Karpas-422 (cell line): ENCODE measurements around the gene BCL2L11. TPM values are rescaled to one million over a fixed set of nuclear protein-coding genes. Genes with fewer than 3 reads are reported as not detected.

Experiments used
- DNase-seq: peaks from one replicate; pipeline ENCODE4 v3.0.0-alpha.2; 2015
- H2AFZ ChIP-seq: fragments of 200-600 bp; sonication (generic); 2 replicates; pipeline ENCODE4 v1.6.1; 2014; ENCODE audit warnings: antibody characterized with exemption, low read length, mixed read lengths
- H3K27ac ChIP-seq: fragments of 200-600 bp; sonication (generic); 2 replicates; pipeline ENCODE4 v1.5.1; 2014; ENCODE audit warnings: mild to moderate bottlenecking, low read length, moderate library complexity
- H3K27me3 ChIP-seq: fragments of 200-600 bp; sonication (generic); 2 replicates; pipeline ENCODE4 v1.6.1; 2014; ENCODE audit warnings: low read length, mixed read lengths
- H3K36me3 ChIP-seq: fragments of 200-600 bp; sonication (generic); 2 replicates; pipeline ENCODE4 v1.6.1; 2014; ENCODE audit warnings: low read length, mixed read lengths; ENCODE audit not compliant: insufficient read depth
- H3K4me1 ChIP-seq: fragments of 200-600 bp; sonication (generic); 2 replicates; pipeline ENCODE4 v1.6.1; 2014; ENCODE audit warnings: mild to moderate bottlenecking, low read length, mixed read lengths
- H3K4me2 ChIP-seq: fragments of 200-600 bp; sonication (generic); 2 replicates; pipeline ENCODE4 v1.6.1; 2014; ENCODE audit warnings: low read length, low read depth, mild to moderate bottlenecking; ENCODE audit not compliant: poor library complexity, severe bottlenecking
- H3K4me3 ChIP-seq: fragments of 200-600 bp; sonication (generic); 2 replicates; pipeline ENCODE4 v1.5.1; 2014; ENCODE audit warnings: mild to moderate bottlenecking, antibody characterized with exemption, low read length, mixed read lengths
- H3K79me2 ChIP-seq: fragments of 200-600 bp; sonication (generic); 2 replicates; pipeline ENCODE4 v1.6.1; 2014; ENCODE audit warnings: mild to moderate bottlenecking, low read length, mixed read lengths
- H3K9ac ChIP-seq: fragments of 200-600 bp; sonication (generic); 2 replicates; pipeline ENCODE4 v1.6.0; 2014; ENCODE audit warnings: low read length
- H3K9me2 ChIP-seq: fragments of 200-600 bp; sonication (generic), shearing (Covaris generic); replicated peaks from 2 replicates; pipeline ENCODE4 v1.6.0; 2014; ENCODE audit warnings: mild to moderate bottlenecking, low read length, moderate library complexity; ENCODE audit not compliant: insufficient read depth
- H3K9me3 ChIP-seq: fragments of 300-700, 200-600 bp; sonication (generic); 2 replicates; pipeline ENCODE4 v1.6.1; 2014; ENCODE audit warnings: low read length, mixed read lengths
- H4K20me1 ChIP-seq: fragments of 200-600 bp; sonication (generic); 2 replicates; pipeline ENCODE4 v1.6.1; 2014; ENCODE audit warnings: mild to moderate bottlenecking, antibody characterized with exemption, low read length, low read depth; ENCODE audit not compliant: insufficient read depth
- total RNA-seq: library from RNA; depleted of rRNA; stranded (reverse); fragments of >200 nt; shearing (Covaris generic); gene quantifications from 2 replicates; pipeline ENCODE4 v1.2.3, GENCODE V29; 2014; ENCODE audit warnings: low replicate concordance

BCL2L11 gene
- total RNA-seq, 1 experiment from 2014 or later = 51.9 TPM

DNA sequence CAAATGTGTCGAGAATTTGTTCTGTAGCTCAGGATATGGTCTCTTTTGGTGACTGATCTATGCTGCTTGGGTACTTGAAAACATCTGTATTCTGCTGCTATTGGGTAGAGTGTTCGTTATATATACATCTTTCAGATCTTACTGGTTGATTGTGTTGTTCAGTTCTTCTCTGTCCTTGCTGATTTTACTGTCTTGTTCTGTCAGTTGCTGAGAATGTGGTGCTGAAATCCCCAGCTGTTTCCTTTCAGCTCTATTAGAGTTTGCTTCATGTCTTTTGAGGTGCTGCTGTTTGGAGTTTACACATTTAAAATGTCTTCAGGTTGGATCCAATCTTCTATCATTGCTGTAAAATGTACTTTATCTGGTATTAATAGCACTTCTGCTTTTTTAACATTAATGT lies 12.9 kb downstream of the BCL2L11 start:
- H3K9me3 ChIP-seq = no peaks in the 10 kb centered on the region

GRCh38 chr2:111134055-111134454 lies 13.3 kb downstream of the BCL2L11 start:
- H2AFZ ChIP-seq = no peak overlapping the region
- H3K4me3 ChIP-seq = no peak overlapping the region
- H3K4me2 ChIP-seq = peak overlapping the region; percentile 61
- H3K79me2 ChIP-seq = peaks cover 97% of the 10 kb centered on the region
- H3K27me3 ChIP-seq = no peaks in the 10 kb centered on the region
- no peak for DNase-seq
- peak overlapping the region; percentile 86 for H3K27ac ChIP-seq
- H3K9me3 ChIP-seq = no peaks in the 10 kb centered on the region
- peaks cover 64% of the 10 kb centered on the region for H4K20me1 ChIP-seq
- no peak overlapping the region for H3K9ac ChIP-seq
- peaks cover 70% of the 10 kb centered on the region for H3K4me1 ChIP-seq
- H3K36me3 ChIP-seq = peaks cover 89% of the 10 kb centered on the region
- no peaks in the 10 kb centered on the region for H3K9me2 ChIP-seq

More for the DNA sequence above, 12.9 kb downstream of the BCL2L11 start:
- H3K27me3 ChIP-seq = no peaks in the 10 kb centered on the region
- H3K27ac ChIP-seq = peak overlapping the region; percentile 86
- peak; percentile 37 for DNase-seq
- peaks cover 89% of the 10 kb centered on the region for H3K36me3 ChIP-seq
- peaks cover 72% of the 10 kb centered on the region for H3K4me1 ChIP-seq
- no peak overlapping the region; the same call in 1 of the 2 replicates for H3K9ac ChIP-seq
- H3K9me2 ChIP-seq = no peaks in the 10 kb centered on the region
- no peak overlapping the region; the same call in 1 of the 2 replicates for H3K4me3 ChIP-seq
- H4K20me1 ChIP-seq = peaks cover 59% of the 10 kb centered on the region
- H3K79me2 ChIP-seq = peaks cover 97% of the 10 kb centered on the region
- no peak overlapping the region for H2AFZ ChIP-seq
- peak overlapping the region; percentile 61 for H3K4me2 ChIP-seq

GRCh38 chr2:111135237-111135909 lies 14.7 kb downstream of the BCL2L11 start:
- DNase-seq = no peak
- no peak overlapping the region for H2AFZ ChIP-seq
- H4K20me1 ChIP-seq = peaks cover 77% of the 10 kb centered on the region
- H3K4me2 ChIP-seq = no peak overlapping the region
- H3K9me2 ChIP-seq = no peaks in the 10 kb centered on the region
- H3K79me2 ChIP-seq = peaks cover 99% of the 10 kb centered on the region
- peaks cover 90% of the 10 kb centered on the region for H3K36me3 ChIP-seq
- H3K27ac ChIP-seq = peak overlapping the region; percentile 86
- H3K27me3 ChIP-seq = no peaks in the 10 kb centered on the region
- H3K4me3 ChIP-seq = no peak overlapping the region
- H3K9me3 ChIP-seq = no peaks in the 10 kb centered on the region
- H3K9ac ChIP-seq = no peak overlapping the region
- peaks cover 67% of the 10 kb centered on the region for H3K4me1 ChIP-seq

DNA sequence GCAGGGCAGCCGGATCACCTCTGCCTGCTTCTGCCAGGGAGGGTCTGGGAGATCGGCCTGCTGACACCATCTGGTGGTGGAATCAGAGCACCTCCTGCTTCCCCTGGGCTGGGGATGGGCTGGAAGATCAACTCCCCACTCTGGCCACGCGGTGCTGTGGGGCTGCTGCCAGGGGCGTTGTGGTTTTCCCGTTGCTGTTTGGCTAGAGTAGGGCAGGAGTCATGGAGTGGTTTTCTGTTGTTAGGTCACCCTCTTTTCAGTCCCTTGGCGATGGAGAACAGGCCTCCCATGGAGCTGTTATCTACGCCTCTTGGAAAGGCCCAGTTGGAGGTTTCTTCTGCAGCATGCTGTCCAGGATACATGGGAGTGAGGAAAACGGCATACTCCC lies 15.2 kb downstream of the BCL2L11 start:
- no peak for DNase-seq
- no peak overlapping the region for H2AFZ ChIP-seq
- no peak overlapping the region for H3K9ac ChIP-seq
- no peak overlapping the region for H3K4me3 ChIP-seq
- H3K9me3 ChIP-seq = no peaks in the 10 kb centered on the region
- H4K20me1 ChIP-seq = peaks cover 81% of the 10 kb centered on the region
- no peak overlapping the region for H3K4me2 ChIP-seq
- peaks cover 99% of the 10 kb centered on the region for H3K79me2 ChIP-seq
- H3K27me3 ChIP-seq = no peaks in the 10 kb centered on the region
- H3K4me1 ChIP-seq = peaks cover 62% of the 10 kb centered on the region
- H3K36me3 ChIP-seq = peaks cover 90% of the 10 kb centered on the region
- H3K27ac ChIP-seq = no peak overlapping the region
- no peaks in the 10 kb centered on the region for H3K9me2 ChIP-seq

GRCh38 chr2:111138839-111139238 lies 18.1 kb downstream of the BCL2L11 start:
- H3K4me1 ChIP-seq = peaks cover 55% of the 10 kb centered on the region
- DNase-seq = no peak
- peaks cover 67% of the 10 kb centered on the region for H4K20me1 ChIP-seq
- H3K9me2 ChIP-seq = no peaks in the 10 kb centered on the region
- H3K79me2 ChIP-seq = peaks cover 94% of the 10 kb centered on the region
- no peak overlapping the region for H3K9ac ChIP-seq
- no peak overlapping the region for H2AFZ ChIP-seq
- H3K4me2 ChIP-seq = no peak overlapping the region
- no peaks in the 10 kb centered on the region for H3K9me3 ChIP-seq
- no peak overlapping the region for H3K4me3 ChIP-seq
- no peaks in the 10 kb centered on the region for H3K27me3 ChIP-seq
- H3K36me3 ChIP-seq = peaks cover 72% of the 10 kb centered on the region
- H3K27ac ChIP-seq = no peak overlapping the region

- H3K4me3 ChIP-seq = no peak overlapping the region
- H3K9ac ChIP-seq = no peak overlapping the region
- peak; percentile 40 for DNase-seq
- no peak overlapping the region for H2AFZ ChIP-seq
- H3K9me3 ChIP-seq = no peaks in the 10 kb centered on the region
- H3K27ac ChIP-seq = no peak overlapping the region
- H4K20me1 ChIP-seq = peaks cover 59% of the 10 kb centered on the region
- peaks cover 63% of the 10 kb centered on the region for H3K36me3 ChIP-seq
- H3K4me2 ChIP-seq = no peak overlapping the region
- H3K4me1 ChIP-seq = peaks cover 55% of the 10 kb centered on the region
- no peaks in the 10 kb centered on the region for H3K9me2 ChIP-seq
- H3K79me2 ChIP-seq = peaks cover 94% of the 10 kb centered on the region
- H3K27me3 ChIP-seq = no peaks in the 10 kb centered on the region
Observed at GRCh38 chr2:111139637-111140317, 19.1 kb downstream of the BCL2L11 start.

DNA sequence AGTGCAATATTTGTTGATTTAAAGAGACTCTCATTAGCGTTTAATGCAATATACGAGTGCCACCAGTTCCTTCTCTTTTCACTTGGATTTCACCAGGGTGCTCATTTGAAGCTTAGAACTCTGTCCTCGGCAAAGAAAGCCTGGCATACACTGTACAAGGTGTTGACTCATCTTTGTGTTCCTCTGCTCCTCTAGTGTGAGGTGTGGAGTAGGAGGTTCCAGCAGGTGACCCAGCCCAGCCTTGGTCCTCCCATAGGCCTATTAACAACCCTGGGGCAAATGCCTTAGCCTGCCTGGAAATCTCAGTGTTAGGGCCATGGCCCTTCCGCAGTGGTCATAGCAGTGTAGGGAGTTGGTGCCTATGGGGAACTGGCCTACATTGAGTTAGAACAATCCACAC lies 20.1 kb downstream of the BCL2L11 start:
- Histone ChIP-seq H3K4me1 (peaks cover 63% of the 10 kb centered on the region), H3K9me2 (no peaks in the 10 kb centered on the region), H3K27ac (no peak overlapping the region), H3K9me3 (no peaks in the 10 kb centered on the region), H3K4me3 (no peak overlapping the region), H3K36me3 (peaks cover 53% of the 10 kb centered on the region), H3K79me2 (peaks cover 94% of the 10 kb centered on the region), H2AFZ (no peak overlapping the region), H3K4me2 (no peak overlapping the region), H3K27me3 (no peaks in the 10 kb centered on the region), H4K20me1 (peaks cover 48% of the 10 kb centered on the region), H3K9ac (no peak overlapping the region)
- DNase-seq = no peak

GRCh38 chr2:111142101-111142500 lies 21.4 kb downstream of the BCL2L11 start:
- Histone ChIP-seq H3K4me1 (peaks cover 71% of the 10 kb centered on the region), H3K27ac (peak overlapping the region; percentile 39), H3K4me3 (no peak overlapping the region), H2AFZ (no peak overlapping the region), H3K36me3 (peaks cover 50% of the 10 kb centered on the region), H3K79me2 (peaks cover 94% of the 10 kb centered on the region), H3K9me2 (no peaks in the 10 kb centered on the region), H3K27me3 (no peaks in the 10 kb centered on the region), H3K9ac (no peak overlapping the region), H3K9me3 (no peaks in the 10 kb centered on the region), H3K4me2 (no peak overlapping the region), H4K20me1 (peaks cover 39% of the 10 kb centered on the region)
- no peak for DNase-seq
